Mucosa of rectum (tissue), 2 donors: Measurements from ENCODE around the gene MSI2.

Experiments used
- H3K27ac ChIP-seq, 2 donors: one replicate each; pipeline ENCODE4 v1.7.0; 2013; ENCODE audit warnings: inconsistent platforms in 2 of 2, low read depth in 2 of 2, low read length in 2 of 2
- H3K27me3 ChIP-seq, 2 donors: one replicate each; pipeline ENCODE4 v1.7.0; 2013; ENCODE audit warnings: low read length in 2 of 2; ENCODE audit not compliant: control insufficient read depth in 2 of 2, insufficient read depth in 2 of 2
- H3K36me3 ChIP-seq, 2 donors: one replicate each; pipeline ENCODE4 v1.7.0; 2013; ENCODE audit warnings: low read length in 2 of 2; ENCODE audit not compliant: control insufficient read depth in 2 of 2, insufficient read depth in 2 of 2
- H3K4me1 ChIP-seq, 2 donors: one replicate each; pipeline ENCODE4 v1.7.0; 2013; ENCODE audit warnings: low read length in 2 of 2, mild to moderate bottlenecking in 1 of 2; ENCODE audit not compliant: control insufficient read depth in 2 of 2, insufficient read depth in 2 of 2
- H3K4me3 ChIP-seq, 2 donors: one replicate each; pipeline ENCODE4 v1.7.0; 2013; ENCODE audit warnings: low read length in 2 of 2
- H3K9ac ChIP-seq, 2 donors: one replicate each; pipeline ENCODE4 v1.7.0; 2013; ENCODE audit warnings: low read length in 2 of 2, low read depth in 1 of 2, mild to moderate bottlenecking in 1 of 2
- H3K9me3 ChIP-seq, 2 donors: one replicate each; pipeline ENCODE4 v1.7.0; 2013; ENCODE audit warnings: low read length in 2 of 2; ENCODE audit not compliant: control insufficient read depth in 2 of 2
- donor health status: healthy.
- donor health status: Normal muscosa, but diverticular disease.

Gene MSI2

GRCh38 chr17:57622683-57623433, 366.5 kb downstream of the MSI2 start:
- peaks cover 0 to 5% of the 10 kb centered on the region in 2 donors for H3K4me1 ChIP-seq
- no peak overlapping the region for H3K9ac ChIP-seq
- H3K9me3 ChIP-seq, result no peaks in the 10 kb centered on the region
- H3K27me3 ChIP-seq, result no peaks in the 10 kb centered on the region
- no peak overlapping the region for H3K27ac ChIP-seq
- H3K36me3 ChIP-seq, result peaks cover 0 to 3% of the 10 kb centered on the region in 2 donors
- H3K4me3 ChIP-seq, result no peak overlapping the region

DNA sequence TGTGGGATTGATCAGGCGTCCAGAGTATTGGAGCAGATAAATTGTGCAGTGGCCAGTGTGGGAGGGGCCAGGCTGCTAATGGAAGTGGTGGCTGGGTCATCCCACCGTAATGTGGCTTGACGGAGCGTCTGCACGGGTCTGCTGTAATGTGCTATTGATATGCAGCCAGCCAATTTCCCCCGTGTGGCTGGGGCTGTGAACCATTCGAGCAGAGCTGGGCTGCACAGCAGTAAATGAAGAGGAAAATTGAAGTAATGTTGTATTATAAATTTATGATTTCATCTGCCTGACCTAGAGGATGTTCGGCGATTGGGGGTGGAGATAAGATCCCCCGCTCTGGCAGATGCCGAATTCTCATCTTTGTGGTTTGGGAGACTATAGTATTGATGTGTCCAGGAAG, 367.3 kb downstream of the MSI2 start:
- H3K9ac ChIP-seq, result no peak overlapping the region
- no peak overlapping the region for H3K4me3 ChIP-seq
- no peaks in the 10 kb centered on the region for H3K27me3 ChIP-seq
- H3K4me1 ChIP-seq, result peaks cover 0 to 5% of the 10 kb centered on the region in 2 donors
- no peaks in the 10 kb centered on the region for H3K9me3 ChIP-seq
- H3K27ac ChIP-seq, result no peak overlapping the region
- peaks cover 0 to 7% of the 10 kb centered on the region in 2 donors for H3K36me3 ChIP-seq

GRCh38 chr17:57624386-57624785, 368.1 kb downstream of the MSI2 start:
- Histone ChIP-seq H3K27ac (no peak overlapping the region), H3K36me3 (peaks cover 0 to 7% of the 10 kb centered on the region in 2 donors), H3K9me3 (no peaks in the 10 kb centered on the region), H3K4me1 (peaks cover 0 to 5% of the 10 kb centered on the region in 2 donors), H3K9ac (no peak overlapping the region), H3K4me3 (no peak overlapping the region), H3K27me3 (no peaks in the 10 kb centered on the region)

GRCh38 chr17:57625511-57625910, 369.2 kb downstream of the MSI2 start:
- no peak overlapping the region for H3K4me3 ChIP-seq
- no peak overlapping the region for H3K9ac ChIP-seq
- H3K27me3 ChIP-seq, result no peaks in the 10 kb centered on the region
- no peak overlapping the region for H3K27ac ChIP-seq
- H3K36me3 ChIP-seq, result peaks cover 0 to 5% of the 10 kb centered on the region in 2 donors
- no peaks in the 10 kb centered on the region for H3K9me3 ChIP-seq
- H3K4me1 ChIP-seq, result peaks cover 0 to 5% of the 10 kb centered on the region in 2 donors

GRCh38 chr17:57625957-57626356, 369.6 kb downstream of the MSI2 start:
- Histone ChIP-seq H3K27me3 (no peaks in the 10 kb centered on the region), H3K9ac (no peak overlapping the region), H3K4me3 (no peak overlapping the region), H3K27ac (no peak overlapping the region), H3K4me1 (peaks cover 0 to 5% of the 10 kb centered on the region in 2 donors), H3K9me3 (no peaks in the 10 kb centered on the region), H3K36me3 (peaks cover 0 to 5% of the 10 kb centered on the region in 2 donors)

- Histone ChIP-seq H3K27me3 (no peaks in the 10 kb centered on the region), H3K9me3 (no peaks in the 10 kb centered on the region), H3K9ac (no peak overlapping the region), H3K4me1 (peaks cover 0 to 5% of the 10 kb centered on the region in 2 donors), H3K27ac (no peak overlapping the region), H3K4me3 (no peak overlapping the region), H3K36me3 (peaks cover 0 to 5% of the 10 kb centered on the region in 2 donors)
These were observed 370.3 kb downstream of the MSI2 start for GRCh38 chr17:57626520-57627210.

DNA sequence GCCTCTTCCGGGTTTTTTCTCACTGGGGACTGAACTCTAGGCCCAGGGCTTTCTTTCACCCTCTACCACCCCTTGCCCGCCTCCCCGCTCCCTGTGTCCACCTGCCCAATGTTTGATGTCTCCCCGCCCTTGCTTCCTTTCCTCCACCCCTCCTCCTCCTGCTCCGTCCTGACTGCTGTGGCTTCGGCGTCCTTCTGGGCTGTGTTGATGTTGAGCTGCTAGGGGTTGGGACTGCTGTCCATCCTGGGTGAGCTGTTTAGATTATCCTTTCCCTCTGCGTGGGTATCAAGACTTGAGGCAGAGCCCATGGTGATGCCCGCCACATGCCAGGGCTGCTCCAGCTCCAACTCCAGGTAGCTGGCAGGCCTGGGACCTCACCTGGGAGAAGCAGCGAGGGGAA, 371.3 kb downstream of the MSI2 start:
- H3K4me1 ChIP-seq, result peaks cover 0 to 5% of the 10 kb centered on the region in 2 donors
- no peaks in the 10 kb centered on the region for H3K27me3 ChIP-seq
- H3K4me3 ChIP-seq, result no peak overlapping the region
- no peaks in the 10 kb centered on the region for H3K9me3 ChIP-seq
- H3K27ac ChIP-seq, result no peak overlapping the region
- peaks cover 0 to 5% of the 10 kb centered on the region in 2 donors for H3K36me3 ChIP-seq
- H3K9ac ChIP-seq, result no peak overlapping the region

GRCh38 chr17:57628421-57628820, 372.1 kb downstream of the MSI2 start:
- Histone ChIP-seq H3K36me3 (peaks cover 0 to 5% of the 10 kb centered on the region in 2 donors), H3K27ac (no peak overlapping the region)

GRCh38 chr17:57629470-57629869, 373.1 kb downstream of the MSI2 start:
- Histone ChIP-seq H3K27ac (no peak overlapping the region), H3K27me3 (no peaks in the 10 kb centered on the region), H3K4me1 (no peaks in the 10 kb centered on the region), H3K9me3 (no peaks in the 10 kb centered on the region), H3K4me3 (no peak overlapping the region), H3K36me3 (peaks cover 0 to 5% of the 10 kb centered on the region in 2 donors), H3K9ac (no peak overlapping the region)

More at GRCh38 chr17:57628421-57628820, 372.1 kb downstream of the MSI2 start:
- no peak overlapping the region for H3K4me3 ChIP-seq
- no peak overlapping the region for H3K9ac ChIP-seq
- peaks cover 0 to 5% of the 10 kb centered on the region in 2 donors for H3K4me1 ChIP-seq
- H3K27me3 ChIP-seq, result no peaks in the 10 kb centered on the region
- no peaks in the 10 kb centered on the region for H3K9me3 ChIP-seq

- Histone ChIP-seq H3K9me3 (no peaks in the 10 kb centered on the region), H3K9ac (no peak overlapping the region), H3K4me3 (no peak overlapping the region), H3K27ac (no peak overlapping the region), H3K27me3 (no peaks in the 10 kb centered on the region), H3K4me1 (no peaks in the 10 kb centered on the region), H3K36me3 (peaks cover 0 to 5% of the 10 kb centered on the region in 2 donors)
These were observed 373.6 kb downstream of the MSI2 start for GRCh38 chr17:57629886-57630285.
